ENCODE results near the gene CDH3. TPM values are rescaled to one million over a fixed set of nuclear protein-coding genes. Genes with fewer than 3 reads are reported as not detected.

Gene CDH3
- total RNA-seq, 1 donor from 2014 or later = 0.85 TPM

DNA sequence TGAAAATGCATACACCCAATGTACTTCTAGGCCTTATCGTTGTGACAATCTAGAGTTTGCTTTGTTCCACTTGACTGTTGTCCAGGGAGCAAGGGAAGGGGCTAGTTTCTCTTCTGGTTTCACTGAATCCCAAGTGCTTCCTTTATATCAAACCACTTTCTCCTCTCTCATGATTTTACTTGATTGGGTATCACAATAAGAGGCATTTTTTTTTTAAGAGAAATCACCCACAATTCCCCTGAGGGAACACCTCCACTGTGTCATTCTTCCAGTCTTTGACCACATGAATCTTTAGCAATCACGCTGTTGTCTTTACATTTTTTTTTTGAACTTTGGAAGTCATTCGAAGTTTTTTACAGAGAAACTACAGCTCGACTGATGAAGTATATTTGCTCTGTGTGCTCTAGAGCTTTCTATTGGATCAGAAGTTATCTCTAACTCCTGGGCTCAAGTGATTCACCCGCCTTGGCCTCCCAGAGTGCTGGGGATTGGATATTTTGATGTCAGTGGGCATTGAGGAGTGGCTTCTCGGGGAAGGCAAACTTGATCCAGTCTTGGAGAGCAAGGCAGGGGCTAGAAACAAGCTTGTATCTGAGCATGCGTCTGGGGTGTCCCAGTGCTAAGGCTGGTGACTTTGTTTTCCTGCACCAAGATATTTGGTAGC is 95.0 kb downstream of the CDH3 start:
- DNase-seq = no peak

- no peak for DNase-seq
Measured at GRCh38 chr16:68740628-68741346, 95.7 kb downstream of the CDH3 start.

- DNase-seq = no peak
Measured at GRCh38 chr16:68743664-68744063, 98.6 kb downstream of the CDH3 start.

GRCh38 chr16:68744744-68745280 is 99.7 kb downstream of the CDH3 start:
- DNase-seq = no peak

DNA sequence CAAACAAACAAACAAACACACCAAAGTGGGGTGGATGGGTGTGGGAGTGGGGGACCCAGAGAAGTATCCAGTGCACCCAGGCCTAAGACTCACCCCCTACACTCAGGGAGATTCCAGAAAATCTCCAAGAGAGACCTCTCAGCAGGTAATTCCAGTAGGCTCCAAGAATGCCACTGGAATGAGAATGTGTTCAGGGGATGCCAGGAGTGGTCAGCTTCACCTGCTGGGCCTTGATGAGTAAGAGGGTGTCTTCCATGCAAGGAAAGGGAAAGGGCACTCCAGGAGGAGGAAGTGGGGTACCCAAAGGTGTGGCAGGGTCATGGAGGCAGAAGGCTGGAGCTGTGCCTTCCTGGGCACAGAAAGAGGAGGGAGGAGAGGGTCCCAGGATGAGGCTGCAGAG is 101.8 kb downstream of the CDH3 start:
- DNase-seq = no peak

DNA sequence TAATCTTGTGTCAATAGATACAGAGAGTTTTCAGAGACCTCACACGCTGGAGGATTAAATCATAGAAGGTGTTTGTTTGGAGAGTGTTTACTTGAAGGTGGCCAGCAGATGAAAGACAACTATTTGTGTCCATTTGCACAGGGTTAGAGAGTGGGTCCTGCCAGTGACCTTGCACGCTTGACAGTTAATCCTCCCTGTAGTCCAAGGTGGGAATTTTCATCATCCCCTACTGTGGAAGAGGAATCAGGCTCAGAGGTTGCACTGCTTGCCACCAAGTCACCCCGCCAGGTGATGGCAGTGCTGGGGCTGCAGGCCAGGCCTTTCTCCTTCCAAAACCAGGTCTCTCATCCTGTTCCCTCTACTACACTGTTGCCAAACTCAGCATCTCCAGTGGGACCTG is 104.3 kb downstream of the CDH3 start:
- no peak for DNase-seq

Other genes starting within 250 kb of the CDH3 start
- 0.14 and 0.17 TPM in 2 replicates for gene SMPD3, start 196.8 kb upstream of the CDH3 start, total RNA-seq
- gene ZFP90, start 106.0 kb upstream of the CDH3 start, total RNA-seq = 20.2 and 26.5 TPM in 2 replicates
- gene CDH1, start 92.0 kb downstream of the CDH3 start, total RNA-seq = under 0.01 and 0.17 TPM in 2 replicates
- gene TANGO6, start 198.2 kb downstream of the CDH3 start, total RNA-seq = 17.1 and 37.8 TPM in 2 replicates

Measured in dermis blood vessel endothelial cell (primary cell).